DOHH2 (cell line): ENCODE measurements around the gene RABEPK.

ENCODE experiments used
- CTCF ChIP-seq: fragments of 200-600 bp; sonication (generic); IDR thresholded peaks from one replicate; pipeline ENCODE4 v1.5.1; 2014; ENCODE audit warnings: antibody characterized with exemption, mild to moderate bottlenecking, low read depth, low read length; ENCODE audit not compliant: poor library complexity, severe bottlenecking
- EZH2phosphoT487 ChIP-seq: fragments of 200-600 bp; sonication (generic); IDR thresholded peaks from 2 replicates; pipeline ENCODE4 v1.6.1; 2017; ENCODE audit warnings: borderline replicate concordance, mild to moderate bottlenecking, antibody characterized with exemption, low read length, moderate library complexity, mixed read lengths

DNA sequence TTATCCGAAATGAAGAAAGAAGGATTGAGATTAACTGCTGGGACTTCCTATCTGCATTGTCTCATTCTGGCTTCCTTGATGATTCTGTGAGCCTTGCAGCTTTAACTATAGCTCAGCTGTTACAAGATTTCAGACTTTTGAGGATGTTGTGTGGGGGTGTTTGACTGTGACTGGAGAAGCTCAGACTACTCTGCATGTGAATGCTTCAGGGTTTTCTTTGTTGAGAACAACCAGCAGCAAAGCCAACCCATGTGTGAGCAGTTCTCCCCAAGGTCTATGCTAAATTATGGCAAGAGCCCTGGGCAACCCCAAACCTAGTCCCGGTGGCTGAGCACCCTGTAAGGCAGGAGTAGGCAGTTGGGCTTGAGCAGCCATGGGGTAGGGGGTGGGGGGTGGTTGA lies 48.6 kb upstream of the RABEPK start:
- TF ChIP-seq CTCF (no peak), EZH2phosphoT487 (no peak)
